ENCODE data around the gene KLHL1. TPM values are rescaled to one million over a fixed set of nuclear protein-coding genes. Genes with fewer than 3 reads are reported as not detected.

Gene KLHL1
- total RNA-seq, 1 donor from 2014 or later: 0.14 TPM

DNA sequence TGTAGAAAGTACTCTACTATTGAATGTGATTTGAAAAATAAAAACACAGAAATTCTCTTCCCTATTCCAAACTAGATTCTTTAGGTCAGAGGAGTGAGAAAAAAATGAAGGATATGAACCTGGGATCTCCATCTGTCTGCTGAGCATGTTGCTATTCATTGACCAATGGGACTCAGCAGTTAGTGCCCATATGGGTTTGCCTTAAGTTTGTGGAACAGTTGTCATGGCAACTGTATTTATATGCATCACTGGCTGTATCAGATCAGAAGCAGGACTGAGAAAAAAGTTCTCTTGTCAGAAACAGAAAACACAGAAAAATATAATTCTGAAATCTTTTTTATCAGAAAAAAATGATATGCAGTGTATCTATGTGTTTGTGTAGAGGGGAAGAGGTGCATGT lies 74.0 kb downstream of the KLHL1 start:
- DNase-seq (ENCODE audit: extremely low spot score, unreplicated experiment): no peak
- H3K4me1 Mint-ChIP-seq (ENCODE audit: unreplicated experiment): no peaks in the 10 kb centered on the region
- no peaks in the 10 kb centered on the region for H3K27me3 Mint-ChIP-seq
- TF ChIP-seq CTCF (conservative IDR thresholded peaks at IDR 0.05): no peak
- no peaks in the 10 kb centered on the region for H3K36me3 Mint-ChIP-seq
- no peaks in the 10 kb centered on the region for H3K9me3 Mint-ChIP-seq
- H3K4me3 Mint-ChIP-seq: no peak overlapping the region
- H3K27ac Mint-ChIP-seq: no peak overlapping the region

- Mint-ChIP-seq H3K4me1 (ENCODE audit: unreplicated experiment) (no peaks in the 10 kb centered on the region), H3K9me3 (no peaks in the 10 kb centered on the region), H3K27ac (no peak overlapping the region), H3K4me3 (no peak overlapping the region), H3K27me3 (no peaks in the 10 kb centered on the region), H3K36me3 (no peaks in the 10 kb centered on the region)
- no peak for TF ChIP-seq CTCF (conservative IDR thresholded peaks at IDR 0.05)
- DNase-seq (ENCODE audit: extremely low spot score, unreplicated experiment): no peak
Observed at GRCh38 chr13:70027551-70027950, 80.7 kb downstream of the KLHL1 start.

DNA sequence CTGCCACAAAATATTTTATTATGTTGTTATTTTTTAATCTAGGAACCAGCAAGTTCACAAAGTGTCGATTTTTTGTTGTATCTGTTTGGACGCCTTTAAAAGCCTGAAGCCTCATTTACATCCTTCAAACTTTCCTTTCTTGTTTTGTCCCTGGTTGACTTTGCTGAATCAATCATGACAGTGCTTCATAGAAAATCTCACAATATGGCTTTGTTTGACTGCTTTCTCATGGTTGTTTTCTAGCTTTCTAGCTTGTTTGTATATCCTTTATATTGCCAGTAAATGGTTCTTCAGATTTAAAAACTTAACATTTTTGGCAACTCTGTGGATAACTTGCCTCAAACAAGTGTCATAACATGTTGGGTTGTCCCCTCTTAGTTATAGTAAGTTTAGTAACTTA lies 84.7 kb downstream of the KLHL1 start:
- Mint-ChIP-seq H3K4me3 (no peak overlapping the region), H3K27me3 (no peaks in the 10 kb centered on the region), H3K36me3 (no peaks in the 10 kb centered on the region), H3K4me1 (ENCODE audit: unreplicated experiment) (no peaks in the 10 kb centered on the region), H3K27ac (no peak overlapping the region), H3K9me3 (no peaks in the 10 kb centered on the region)
- TF ChIP-seq CTCF (conservative IDR thresholded peaks at IDR 0.05): no peak
- no peak for DNase-seq (ENCODE audit: extremely low spot score, unreplicated experiment)

DNA sequence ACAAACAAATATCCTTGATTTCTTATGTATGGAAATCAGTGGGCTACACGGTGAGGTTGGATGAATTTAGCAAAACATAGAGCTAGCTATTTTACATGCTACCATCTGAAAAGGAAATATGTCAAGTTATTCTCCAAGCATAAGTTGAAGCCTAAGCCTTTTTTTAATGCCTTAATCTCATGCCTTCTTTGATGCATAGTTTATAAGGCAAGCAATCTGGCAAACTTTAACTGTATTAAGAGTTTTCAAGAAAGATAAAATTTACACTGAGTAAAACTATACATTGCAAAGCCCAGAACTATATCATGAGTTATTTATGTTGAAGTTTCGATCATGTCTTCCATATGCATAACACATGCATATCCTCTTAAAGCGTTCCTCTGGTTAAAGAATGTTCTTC lies 85.6 kb downstream of the KLHL1 start:
- Mint-ChIP-seq H3K9me3 (no peaks in the 10 kb centered on the region), H3K27ac (no peak overlapping the region), H3K4me1 (ENCODE audit: unreplicated experiment) (no peaks in the 10 kb centered on the region), H3K27me3 (no peaks in the 10 kb centered on the region), H3K4me3 (no peak overlapping the region), H3K36me3 (no peaks in the 10 kb centered on the region)
- no peak for DNase-seq (ENCODE audit: extremely low spot score, unreplicated experiment)
- no peak for TF ChIP-seq CTCF (conservative IDR thresholded peaks at IDR 0.05)

- Mint-ChIP-seq H3K36me3 (no peaks in the 10 kb centered on the region), H3K27ac (no peak overlapping the region), H3K4me1 (ENCODE audit: unreplicated experiment) (no peaks in the 10 kb centered on the region), H3K9me3 (peaks cover 6% of the 10 kb centered on the region), H3K4me3 (no peak overlapping the region), H3K27me3 (no peaks in the 10 kb centered on the region)
- no peak for TF ChIP-seq CTCF (conservative IDR thresholded peaks at IDR 0.05)
- no peak for DNase-seq (ENCODE audit: extremely low spot score, unreplicated experiment)
Observed at GRCh38 chr13:70016116-70016515, 92.1 kb downstream of the KLHL1 start.

- Mint-ChIP-seq H3K4me3 (no peak overlapping the region), H3K27me3 (no peaks in the 10 kb centered on the region)
- DNase-seq (ENCODE audit: extremely low spot score, unreplicated experiment): no peak
Observed at GRCh38 chr13:70014337-70014736, 93.9 kb downstream of the KLHL1 start.

More at GRCh38 chr13:70014337-70014736, 93.9 kb downstream of the KLHL1 start:
- no peaks in the 10 kb centered on the region for H3K4me1 Mint-ChIP-seq (ENCODE audit: unreplicated experiment)
- H3K9me3 Mint-ChIP-seq: peaks cover 6% of the 10 kb centered on the region
- H3K27ac Mint-ChIP-seq: no peak overlapping the region
- no peak for TF ChIP-seq CTCF (conservative IDR thresholded peaks at IDR 0.05)
- no peaks in the 10 kb centered on the region for H3K36me3 Mint-ChIP-seq

All from type B pancreatic cell (in vitro differentiated cells).